HCT116 (cell line): ENCODE measurements around the gene RAB29. TPM values are rescaled to one million over a fixed set of nuclear protein-coding genes. Genes with fewer than 3 reads are reported as not detected.

ENCODE experiments used
- ATAC-seq: fragments of 200-7000 bp; cut with Tn5 transposase; 2 replicates; pipeline ENCODE4 v1.9.1; 2020; ENCODE audit warnings: mild to moderate bottlenecking, moderate library complexity
- BruUV-seq: library from RNA; stranded (reverse); fragments of 400-500 nt; replicated peaks from 2 replicates; lab custom pipeline; 2021; lab: Mats Ljungman, UMichigan
- CTCF ChIA-PET: fragments of 300-600 bp; sonication (Branson Sonifier 250); formaldehyde crosslinking; loops from one replicate; lab custom pipeline; 2021; ENCODE audit warnings: antibody characterized with exemption; lab: Charles Lee
- POLR2A ChIA-PET: fragments of 300-600, 350-600 bp; sonication (Branson Sonifier 250); formaldehyde crosslinking; loops from one replicate; lab custom pipeline; 2021; ENCODE audit warnings: antibody characterized with exemption; lab: Charles Lee
- RAD21 ChIA-PET, 2 experiments: fragments of 300-600 bp; sonication (Branson Sonifier 250); formaldehyde crosslinking; loops; one replicate each; lab custom pipeline; 2023; ENCODE audit warnings: low total read pairs in 2 of 2; ENCODE audit not compliant: uncharacterized antibody in 2 of 2, unreplicated experiment in 2 of 2, low non-redundant PET in 1 of 2; lab: Charles Lee
- DNase-seq: peaks from one replicate; pipeline ENCODE4 v3.0.0-alpha.2; 2010; ENCODE audit warnings: low read depth, low spot score
- H2AFZ ChIP-seq: fragments of 200-600 bp; shearing (Covaris generic), sonication (generic); 2 replicates; pipeline ENCODE4 v1.6.1; 2017; ENCODE audit warnings: low read depth, mixed run types, mixed read lengths, antibody characterized with exemption, low read length; ENCODE audit not compliant: poor library complexity, severe bottlenecking
- H3K27ac ChIP-seq: 2 replicates; pipeline ENCODE4 v1.5.1; 2012; ENCODE audit warnings: low read depth, low read length
- H3K27me3 ChIP-seq: fragments of 200-600 bp; sonication (generic); 2 replicates; pipeline ENCODE4 v1.6.1; 2016; ENCODE audit warnings: mixed run types, low read length, mixed read lengths; ENCODE audit not compliant: insufficient read depth
- H3K36me3 ChIP-seq, 2 experiments: fragments of 200-500 bp in 1 of 2; fragments of 200-600 bp in 1 of 2; sonication (Bioruptor generic) in 1 of 2; sonication (generic) in 1 of 2; 2 replicates each; pipeline versions ENCODE4 v1.5.1 to v1.6.1; 2014 to 2016; ENCODE audit warnings: low read length in 2 of 2, inconsistent platforms in 1 of 2, mixed read lengths in 1 of 2, mixed run types in 1 of 2; ENCODE audit not compliant: insufficient read depth in 2 of 2, control insufficient read depth in 1 of 2
- H3K4me1 ChIP-seq, 2 experiments: fragments of 200-600 bp in 1 of 2; sonication (generic) in 1 of 2; 2 replicates each; pipeline versions ENCODE4 v1.5.1 to v1.6.1; 2012 to 2017; ENCODE audit warnings: low read length in 2 of 2, inconsistent platforms in 1 of 2, mild to moderate bottlenecking in 1 of 2, mixed read lengths in 1 of 2, mixed run types in 1 of 2, moderate library complexity in 1 of 2; ENCODE audit not compliant: insufficient read depth in 2 of 2, control insufficient read depth in 1 of 2
- H3K4me2 ChIP-seq: fragments of 200-600 bp; sonication (generic); 2 replicates; pipeline ENCODE4 v1.6.1; 2017; ENCODE audit warnings: mixed run types, low read length, mixed read lengths
- H3K4me3 ChIP-seq, 2 experiments: fragments of 200-600 bp in 1 of 2; sonication (generic) in 1 of 2; replicated peaks in 1 of 2; 2 replicates each; pipeline ENCODE4 v1.5.1; 2011 to 2016; ENCODE audit warnings: low read length in 2 of 2, control low read depth in 1 of 2, low read depth in 1 of 2, mild to moderate bottlenecking in 1 of 2, mixed read lengths in 1 of 2, mixed run types in 1 of 2
- H3K79me2 ChIP-seq: fragments of 200-600 bp; sonication (generic); 2 replicates; pipeline ENCODE4 v1.6.1; 2017; ENCODE audit warnings: mild to moderate bottlenecking, mixed run types, low read length, moderate library complexity, mixed read lengths; ENCODE audit not compliant: insufficient read depth
- H3K9ac ChIP-seq: fragments of 200-600 bp; sonication (generic); 2 replicates; pipeline ENCODE4 v1.6.1; 2016; ENCODE audit warnings: low read length, mixed read lengths
- H3K9me2 ChIP-seq: fragments of 200-600 bp; sonication (generic), shearing (Covaris generic); 2 replicates; pipeline ENCODE4 v1.6.1; 2017; ENCODE audit warnings: mixed run types, mild to moderate bottlenecking, moderate library complexity; ENCODE audit not compliant: insufficient read depth
- H3K9me3 ChIP-seq, 2 experiments: fragments of 200-500 bp in 1 of 2; fragments of 200-600 bp in 1 of 2; sonication (Bioruptor generic) in 1 of 2; sonication (generic) in 1 of 2; 2 replicates each; pipeline ENCODE4 v1.6.1; 2014 to 2017; ENCODE audit warnings: low read length in 2 of 2, mixed read lengths in 2 of 2, inconsistent platforms in 1 of 2, low read depth in 1 of 2, mild to moderate bottlenecking in 1 of 2, mixed run types in 1 of 2, moderate library complexity in 1 of 2; ENCODE audit not compliant: control insufficient read depth in 1 of 2, insufficient read depth in 1 of 2
- H4K20me1 ChIP-seq: fragments of 200-600 bp; sonication (generic), shearing (Covaris generic); 2 replicates; pipeline ENCODE4 v1.6.1; 2017; ENCODE audit warnings: mixed run types, mild to moderate bottlenecking, moderate library complexity; ENCODE audit not compliant: insufficient read depth
- CEBPB ChIP-seq: IDR thresholded peaks from 2 replicates; pipeline ENCODE4 v1.6.1; 2012; ENCODE audit warnings: low read depth
- EGR1 ChIP-seq: IDR thresholded peaks from 2 replicates; pipeline ENCODE4 v1.6.1; 2012; ENCODE audit warnings: low read depth
- EZH2 ChIP-seq: fragments of 200-600 bp; sonication (generic); IDR thresholded peaks from 2 replicates; pipeline ENCODE4 v1.6.1; 2017; ENCODE audit warnings: antibody characterized with exemption, mixed run types
- EZH2phosphoT487 ChIP-seq: fragments of 200-600 bp; IDR thresholded peaks from 2 replicates; pipeline ENCODE4 v1.6.1; 2018; ENCODE audit warnings: antibody characterized with exemption, borderline replicate concordance
- FOSL1 ChIP-seq: IDR thresholded peaks from 2 replicates; pipeline ENCODE4 v1.6.1; 2012; ENCODE audit warnings: low read depth
- JUND ChIP-seq: IDR thresholded peaks from 2 replicates; pipeline ENCODE4 v1.6.1; 2012
- POLR2A ChIP-seq: IDR thresholded peaks from 2 replicates; pipeline ENCODE4 v1.7.0; 2011; ENCODE audit warnings: borderline replicate concordance; ENCODE audit not compliant: insufficient read depth, insufficient read length; ENCODE audit errors: extremely low read depth
- POLR2AphosphoS5 ChIP-seq: IDR thresholded peaks from 2 replicates; pipeline ENCODE4 v1.6.1; 2011; ENCODE audit warnings: mild to moderate bottlenecking, low read depth, low read length, moderate library complexity
- RAD21 ChIP-seq: IDR thresholded peaks from 2 replicates; pipeline ENCODE4 v1.6.1; 2012; ENCODE audit warnings: low read depth, mild to moderate bottlenecking
- REST ChIP-seq: IDR thresholded peaks from 2 replicates; pipeline ENCODE4 v1.6.1; 2012; ENCODE audit warnings: low read depth
- SIN3A ChIP-seq: IDR thresholded peaks from 2 replicates; pipeline ENCODE4 v1.6.1; 2012; ENCODE audit warnings: low read depth
- SRF ChIP-seq: IDR thresholded peaks from 2 replicates; pipeline ENCODE4 v1.6.1; 2012; ENCODE audit warnings: low read depth
- TCF7L2 ChIP-seq: IDR thresholded peaks from 2 replicates; pipeline ENCODE4 v1.7.0; 2011; ENCODE audit warnings: borderline replicate concordance, inconsistent platforms; ENCODE audit not compliant: insufficient read depth, insufficient read length; ENCODE audit errors: extremely low read depth
- YY1 ChIP-seq: IDR thresholded peaks from 2 replicates; pipeline ENCODE4 v1.6.1; 2011; ENCODE audit warnings: low read length, low read depth, moderate library complexity, mild to moderate bottlenecking; ENCODE audit not compliant: insufficient replicate concordance; ENCODE audit errors: extremely low read depth
- ZBTB33 ChIP-seq: IDR thresholded peaks from 2 replicates; pipeline ENCODE4 v1.6.1; 2011; ENCODE audit warnings: mild to moderate bottlenecking, low read length, moderate library complexity; ENCODE audit not compliant: insufficient replicate concordance; ENCODE audit errors: extremely low read depth
- ZFX ChIP-seq: fragments of 450-650 bp; IDR thresholded peaks from 2 replicates; pipeline ENCODE4 v1.6.1; 2017
- ZNF274 ChIP-seq: fragments of 200-500 bp; sonication (Bioruptor generic); IDR thresholded peaks from 2 replicates; pipeline ENCODE4 v1.6.1; 2014; ENCODE audit warnings: mild to moderate bottlenecking, low read depth, low read length, inconsistent platforms
- intact Hi-C: fragments of 100-400 bp; cut with micrococcal nuclease; formaldehyde crosslinking; loops from 2 replicates; pipeline ENCODE4 v1.10.0; 2022
- total RNA-seq: library from RNA; stranded (reverse); gene quantifications from one replicate; pipeline ENCODE4 v1.2.1, GENCODE V29; 2021; ENCODE audit not compliant: unreplicated experiment
- TF ChIP-seq, protein P1 (sequence below): IDR thresholded peaks from 2 replicates; pipeline ENCODE4 v1.6.1; 2012

Gene RAB29
- total RNA-seq, 1 experiment from 2014 or later: 17.7 TPM

- POLR2A ChIA-PET: interaction anchor here (0.8 to 1.0 kb wide), 2 partner anchors 13 to 147 kb away, joined by 3 to 5 read pairs; no protein-coding TSS in a partner anchor
- RAD21 ChIA-PET: interaction anchor here in 1 of 2 experiments (0.7 kb wide), 1 partner anchor 222 kb away, joined by 3 read pairs; no protein-coding TSS in a partner anchor
- intact Hi-C loops: loop anchor here (1.0 to 5.0 kb wide), 2 partner anchors 64 to 94 kb away; no protein-coding TSS in a partner anchor
- H3K4me1 ChIP-seq: peaks cover 7 to 20% of the 10 kb centered on the region in 2 experiments; a peak in 3 of 4 replicates
- no peaks in the 10 kb centered on the region for H3K9me3 ChIP-seq
- no peaks in the 10 kb centered on the region for H4K20me1 ChIP-seq
- CTCF ChIA-PET: interaction anchor here (1.2 kb wide), 1 partner anchor 156 kb away, joined by 3 read pairs; no protein-coding TSS in a partner anchor
- DNase-seq: peak; percentile 76
- H3K4me2 ChIP-seq: peak within 1 kb of the TSS; percentile 90
- no TSS peak for BruUV-seq
- peak within 1 kb of the TSS; percentile 70 for H2AFZ ChIP-seq
- no peaks in the 10 kb centered on the region; the same call in 1 of the 2 replicates for H3K9me2 ChIP-seq
- peaks cover 6 to 16% of the 10 kb centered on the region in 2 experiments; a peak in 2 of 4 replicates for H3K36me3 ChIP-seq
- H3K4me3 ChIP-seq: peak within 1 kb of the TSS; percentile 64 to 72
- H3K27me3 ChIP-seq: no peaks in the 10 kb centered on the region
- H3K79me2 ChIP-seq: peaks cover 27% of the 10 kb centered on the region; the same call in 1 of the 2 replicates
- peak within 1 kb of the TSS; percentile 58 for H3K27ac ChIP-seq
- peak within 1 kb of the TSS; percentile 84 for H3K9ac ChIP-seq
- ATAC-seq: peak; percentile 93
- TF ChIP-seq POLR2A (peak; percentile 68), ZBTB33 (no peak), CEBPB (no peak), EGR1 (peak; percentile 58; the same call in 1 of the 2 replicates), ZNF274 (no peak), JUND (no peak), REST (no peak), YY1 (no peak), SIN3A (peak; percentile 69), TCF7L2 (peak; percentile 15), SRF (no peak), ZFX (peak; percentile 41), RAD21 (no peak), EZH2phosphoT487 (no peak), FOSL1 (no peak), EZH2 (no peak), POLR2AphosphoS5 (peak; percentile 92)
- TF ChIP-seq, protein P1, sequence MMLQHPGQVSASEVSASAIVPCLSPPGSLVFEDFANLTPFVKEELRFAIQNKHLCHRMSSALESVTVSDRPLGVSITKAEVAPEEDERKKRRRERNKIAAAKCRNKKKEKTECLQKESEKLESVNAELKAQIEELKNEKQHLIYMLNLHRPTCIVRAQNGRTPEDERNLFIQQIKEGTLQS: no peak
These were observed 37.8 kb upstream of the RAB29 start, which contains the start of gene SLC41A1 for GRCh38 chr1:205812878-205813754. Gene SLC41A1, minus strand, starts transcription at chr1:205813198. Its CDS starts 2,757 bp downstream, at chr1:205810441.
